Kasumi-1 (cell line): ENCODE results near the gene PPM1M.
A peak's percentile ranks its signal among the peaks of the same experiment; 100 is the strongest.

Experiments used
- DNase-seq, 2 experiments: peaks; one replicate each; lab custom pipeline; 2025; lab: John Stamatoyannopoulos, UW

PPM1M gene

GRCh38 chr3:52215351-52215750 is 30.2 kb upstream of the PPM1M start:
- DNase-seq, result no peak

GRCh38 chr3:52216585-52217408 is 28.8 kb upstream of the PPM1M start:
- DNase-seq, result peak; percentile 22 to 32

GRCh38 chr3:52217409-52217805 is 28.2 kb upstream of the PPM1M start:
- no peak for DNase-seq

GRCh38 chr3:52218026-52218425 is 27.5 kb upstream of the PPM1M start:
- DNase-seq, result no peak

- no peak for DNase-seq
Measured at GRCh38 chr3:52218454-52218853, 27.1 kb upstream of the PPM1M start.

- DNase-seq, result no peak
Measured at GRCh38 chr3:52218937-52219650, 26.5 kb upstream of the PPM1M start.

GRCh38 chr3:52220380-52221026 is 25.1 kb upstream of the PPM1M start:
- peak; percentile 84 to 91 for DNase-seq

- DNase-seq, result no peak
Measured at GRCh38 chr3:52221141-52221562, 24.4 kb upstream of the PPM1M start.

- DNase-seq, result no peak
Measured at GRCh38 chr3:52221563-52222318, 23.8 kb upstream of the PPM1M start.

GRCh38 chr3:52222319-52223221 is 23.0 kb upstream of the PPM1M start:
- DNase-seq, result no peak

GRCh38 chr3:52223449-52224408 is 21.8 kb upstream of the PPM1M start:
- DNase-seq, result no peak

- peak; percentile 75 to 92 for DNase-seq
Measured at GRCh38 chr3:52225452-52226228, 19.9 kb upstream of the PPM1M start, which contains the start of gene TLR9. Gene TLR9, minus strand, starts transcription at chr3:52225645. Its CDS starts 116 bp downstream, at chr3:52225529.

GRCh38 chr3:52226229-52226817 is 19.2 kb upstream of the PPM1M start:
- DNase-seq, result no peak

GRCh38 chr3:52227117-52227516 is 18.4 kb upstream of the PPM1M start:
- no peak for DNase-seq

- no peak for DNase-seq
Measured at GRCh38 chr3:52227766-52228165, 17.8 kb upstream of the PPM1M start.

GRCh38 chr3:52228266-52228665 is 17.3 kb upstream of the PPM1M start:
- DNase-seq, result no peak

- no peak for DNase-seq
Measured at GRCh38 chr3:52228751-52229291, 16.7 kb upstream of the PPM1M start.

- DNase-seq, result no peak
Measured at GRCh38 chr3:52229656-52230055, 15.9 kb upstream of the PPM1M start.
